Measurements from ENCODE around the gene PSMD11. TPM values are rescaled to one million over a fixed set of nuclear protein-coding genes. Genes with fewer than 3 reads are reported as not detected.

Gene PSMD11
- polyA plus RNA-seq, 1 donor (not counting 4 experiments of a cell fraction or from before 2014, with no cell fraction given) = 103 TPM

GRCh38 chr17:32528825-32529224 is 84.5 kb downstream of the PSMD11 start:
- Histone ChIP-seq H3K4me3 (ENCODE audit: control insufficient read depth in 2 of 3, extremely low read depth in 1 of 3, insufficient read depth in 2 of 3, low read depth in 1 of 3, low read length in 3 of 3) (no peak overlapping the region), H3K9me1 (ENCODE audit: control insufficient read depth, extremely low read depth, insufficient read depth, low read length) (no peaks in the 10 kb centered on the region), H3K36me3 (ENCODE audit: control insufficient read depth in 2 of 2, extremely low read depth in 1 of 2, insufficient read depth in 2 of 2, low read length in 2 of 2) (no peaks in the 10 kb centered on the region), H3K4me1 (ENCODE audit: control insufficient read depth, extremely low read depth, insufficient read depth, low read length) (no peaks in the 10 kb centered on the region), H3K27ac (ENCODE audit: control insufficient read depth, insufficient read depth, low read length) (no peak overlapping the region), H3K9me3 (ENCODE audit: control insufficient read depth, low read depth, low read length) (no peaks in the 10 kb centered on the region), H3K9ac (ENCODE audit: control insufficient read depth, extremely low read depth, insufficient read depth, low read length) (no peak overlapping the region), H2AFZ (ENCODE audit: control insufficient read depth, low read length) (no peak overlapping the region), H3K27me3 (ENCODE audit: control insufficient read depth, extremely low read depth, insufficient read depth, low read length) (no peaks in the 10 kb centered on the region), H4K20me1 (ENCODE audit: control insufficient read depth, extremely low read depth, insufficient read depth, low read length) (no peaks in the 10 kb centered on the region), H3K4me2 (ENCODE audit: control insufficient read depth, extremely low read depth, insufficient read depth, low read depth, low read length) (no peak overlapping the region), H3K79me2 (ENCODE audit: control insufficient read depth, insufficient read depth, low read length) (no peaks in the 10 kb centered on the region)
- dilution Hi-C loops (cut with MboI; ENCODE audit: extremely low pct_ligation_motif_present, low sequenced_read_pairs) = no loop called here
- no peak for DNase-seq (ENCODE audit: low read depth, low spot score)
- no peak for FAIRE-seq
- TF ChIP-seq EZH2 (IDR thresholded peaks at IDR 0.05; ENCODE audit: low read length) = no peak
- TF ChIP-seq, protein P1, sequence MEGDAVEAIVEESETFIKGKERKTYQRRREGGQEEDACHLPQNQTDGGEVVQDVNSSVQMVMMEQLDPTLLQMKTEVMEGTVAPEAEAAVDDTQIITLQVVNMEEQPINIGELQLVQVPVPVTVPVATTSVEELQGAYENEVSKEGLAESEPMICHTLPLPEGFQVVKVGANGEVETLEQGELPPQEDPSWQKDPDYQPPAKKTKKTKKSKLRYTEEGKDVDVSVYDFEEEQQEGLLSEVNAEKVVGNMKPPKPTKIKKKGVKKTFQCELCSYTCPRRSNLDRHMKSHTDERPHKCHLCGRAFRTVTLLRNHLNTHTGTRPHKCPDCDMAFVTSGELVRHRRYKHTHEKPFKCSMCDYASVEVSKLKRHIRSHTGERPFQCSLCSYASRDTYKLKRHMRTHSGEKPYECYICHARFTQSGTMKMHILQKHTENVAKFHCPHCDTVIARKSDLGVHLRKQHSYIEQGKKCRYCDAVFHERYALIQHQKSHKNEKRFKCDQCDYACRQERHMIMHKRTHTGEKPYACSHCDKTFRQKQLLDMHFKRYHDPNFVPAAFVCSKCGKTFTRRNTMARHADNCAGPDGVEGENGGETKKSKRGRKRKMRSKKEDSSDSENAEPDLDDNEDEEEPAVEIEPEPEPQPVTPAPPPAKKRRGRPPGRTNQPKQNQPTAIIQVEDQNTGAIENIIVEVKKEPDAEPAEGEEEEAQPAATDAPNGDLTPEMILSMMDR (optimal IDR thresholded peaks at IDR 0.05 in 1 of 3, IDR thresholded peaks at IDR 0.05 in 1 of 3, conservative IDR thresholded peaks at IDR 0.05 in 1 of 3; ENCODE audit: extremely low read depth in 1 of 3, insufficient read depth in 2 of 3, low read length in 3 of 3) = no peak

DNA sequence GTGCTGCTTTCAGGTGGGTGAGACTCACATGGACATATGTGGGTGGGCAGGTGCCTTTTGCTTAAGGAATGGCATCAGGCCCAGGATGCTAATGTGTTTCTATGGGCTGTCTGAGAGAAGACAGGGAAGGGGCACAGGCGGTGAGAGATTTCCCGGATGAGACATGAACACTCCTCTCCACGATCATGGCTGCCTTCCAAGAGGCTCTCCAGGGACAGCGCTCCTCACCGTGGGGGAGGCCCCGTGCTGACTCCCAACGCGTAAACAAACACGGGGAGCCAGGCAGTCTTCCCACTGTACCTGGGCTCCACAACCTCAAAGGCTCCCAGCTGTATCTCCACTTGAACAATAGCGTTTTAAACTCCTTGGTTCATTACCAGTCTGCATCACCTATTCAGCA is 85.3 kb downstream of the PSMD11 start:
- H3K4me1 ChIP-seq (ENCODE audit: control insufficient read depth, extremely low read depth, insufficient read depth, low read length) = no peaks in the 10 kb centered on the region
- dilution Hi-C loops (cut with MboI; ENCODE audit: extremely low pct_ligation_motif_present, low sequenced_read_pairs) = no loop called here
- no peak for TF ChIP-seq EZH2 (IDR thresholded peaks at IDR 0.05; ENCODE audit: low read length)
- TF ChIP-seq, protein P1 (optimal IDR thresholded peaks at IDR 0.05 in 1 of 3, IDR thresholded peaks at IDR 0.05 in 1 of 3, conservative IDR thresholded peaks at IDR 0.05 in 1 of 3; ENCODE audit: extremely low read depth in 1 of 3, insufficient read depth in 2 of 3, low read length in 3 of 3) = no peak
- H3K27me3 ChIP-seq (ENCODE audit: control insufficient read depth, extremely low read depth, insufficient read depth, low read length) = no peaks in the 10 kb centered on the region
- H3K79me2 ChIP-seq (ENCODE audit: control insufficient read depth, insufficient read depth, low read length) = no peaks in the 10 kb centered on the region
- H3K9me3 ChIP-seq (ENCODE audit: control insufficient read depth, low read depth, low read length) = no peaks in the 10 kb centered on the region
- H4K20me1 ChIP-seq (ENCODE audit: control insufficient read depth, extremely low read depth, insufficient read depth, low read length) = no peaks in the 10 kb centered on the region
- no peak overlapping the region for H2AFZ ChIP-seq (ENCODE audit: control insufficient read depth, low read length)
- DNase-seq (ENCODE audit: low read depth, low spot score) = no peak
- no peaks in the 10 kb centered on the region for H3K9me1 ChIP-seq (ENCODE audit: control insufficient read depth, extremely low read depth, insufficient read depth, low read length)
- H3K36me3 ChIP-seq (ENCODE audit: control insufficient read depth in 2 of 2, extremely low read depth in 1 of 2, insufficient read depth in 2 of 2, low read length in 2 of 2) = no peaks in the 10 kb centered on the region
- no peak overlapping the region for H3K4me2 ChIP-seq (ENCODE audit: control insufficient read depth, extremely low read depth, insufficient read depth, low read depth, low read length)
- no peak for FAIRE-seq
- H3K9ac ChIP-seq (ENCODE audit: control insufficient read depth, extremely low read depth, insufficient read depth, low read length) = no peak overlapping the region
- H3K4me3 ChIP-seq (ENCODE audit: control insufficient read depth in 2 of 3, extremely low read depth in 1 of 3, insufficient read depth in 2 of 3, low read depth in 1 of 3, low read length in 3 of 3) = no peak overlapping the region
- no peak overlapping the region for H3K27ac ChIP-seq (ENCODE audit: control insufficient read depth, insufficient read depth, low read length)

Small RNA genes lying within 50 kb of the gene (small RNA-seq; reads per million reads assigned to genes)
- 0 reads per million in 3 experiments for gene AC005899.2 (ENCODE audit: insufficient read length in 3 of 3, low read depth in 3 of 3, low replicate concordance in 1 of 3)
- 0 reads per million in 3 experiments for gene AC005899.6 (ENCODE audit: insufficient read length in 3 of 3, low read depth in 3 of 3, low replicate concordance in 1 of 3)
- 0 reads per million in 3 experiments for gene RF00019 (ENCODE audit: insufficient read length in 3 of 3, low read depth in 3 of 3, low replicate concordance in 1 of 3)

Other genes starting within 250 kb of the PSMD11 start
- not detected in 3 replicates for gene RHBDL3, start 178.7 kb upstream of the PSMD11 start, polyA plus RNA-seq
- 12.1 to 18.7 TPM (median 14.7 TPM) in 3 replicates for gene C17orf75, start 102.3 kb upstream of the PSMD11 start, polyA plus RNA-seq
- 158 to 232 TPM (median 172 TPM) in 3 replicates for gene ZNF207, start 94.4 kb upstream of the PSMD11 start, polyA plus RNA-seq
- 2.4 to 4.9 TPM (median 2.9 TPM) in 3 replicates for gene CDK5R1, start 42.5 kb downstream of the PSMD11 start, polyA plus RNA-seq